GM23338 (cell line): ENCODE results near the gene KIF17. TPM values are rescaled to one million over a fixed set of nuclear protein-coding genes. Genes with fewer than 3 reads are reported as not detected.

Source experiments
- ATAC-seq: fragments of 200-7000 bp; cut with Tn5 transposase; 3 replicates; pipeline ENCODE4 v1.9.1; 2020
- DNase-seq: peaks from one replicate; pipeline ENCODE4 v3.0.0-alpha.2; 2015; ENCODE audit warnings: low spot score
- H2AFZ ChIP-seq: fragments of 200-600 bp; sonication (generic); 2 replicates; pipeline ENCODE4 v1.8.0; 2016; ENCODE audit warnings: antibody characterized with exemption, mild to moderate bottlenecking, moderate library complexity
- H3F3A ChIP-seq: fragments of 200-600 bp; sonication (generic); replicated peaks from 2 replicates; pipeline ENCODE4 v1.8.0; 2017; ENCODE audit warnings: antibody characterized with exemption, mixed run types, low read depth
- H3K27ac ChIP-seq: fragments of 200-600 bp; sonication (generic); 2 replicates; pipeline ENCODE4 v1.6.1; 2016; ENCODE audit warnings: low read depth
- H3K27me3 ChIP-seq: fragments of 200-600 bp; sonication (generic); 2 replicates; pipeline ENCODE4 v1.8.0; 2016; ENCODE audit warnings: mild to moderate bottlenecking, mixed run types, moderate library complexity; ENCODE audit not compliant: insufficient read depth
- H3K36me3 ChIP-seq: fragments of 200-600 bp; sonication (generic); 2 replicates; pipeline ENCODE4 v1.8.0; 2016; ENCODE audit warnings: mild to moderate bottlenecking; ENCODE audit not compliant: insufficient read depth
- H3K4me1 ChIP-seq: fragments of 200-600 bp; sonication (generic); 2 replicates; pipeline ENCODE4 v1.8.0; 2016; ENCODE audit warnings: mild to moderate bottlenecking, moderate library complexity; ENCODE audit not compliant: insufficient read depth
- H3K4me2 ChIP-seq: fragments of 200-600 bp; sonication (generic); 2 replicates; pipeline ENCODE4 v1.7.1; 2017; ENCODE audit warnings: mixed run types
- H3K4me3 ChIP-seq: fragments of 200-600 bp; sonication (generic); 2 replicates; pipeline ENCODE4 v1.6.1; 2016; ENCODE audit warnings: mixed run types
- H3K79me2 ChIP-seq: fragments of 200-600 bp; sonication (generic); replicated peaks from 2 replicates; pipeline ENCODE4 v1.8.0; 2017; ENCODE audit warnings: mild to moderate bottlenecking; ENCODE audit not compliant: insufficient read depth
- H3K9me2 ChIP-seq: fragments of 200-600 bp; sonication (generic); 2 replicates; pipeline ENCODE4 v1.8.0; 2017; ENCODE audit not compliant: insufficient read depth
- H4K20me1 ChIP-seq: fragments of 200-600 bp; sonication (generic); replicated peaks from 2 replicates; pipeline ENCODE4 v1.8.0; 2017; ENCODE audit warnings: mild to moderate bottlenecking; ENCODE audit not compliant: insufficient read depth
- H3K27ac Mint-ChIP-seq: 2 replicates; pipeline ENCODE4 v1.8.0; 2020; ENCODE audit warnings: inconsistent platforms, mild to moderate bottlenecking, moderate library complexity, mixed read lengths
- H3K27me3 Mint-ChIP-seq: 3 replicates; pipeline ENCODE4 v1.8.0; 2022; ENCODE audit warnings: low read depth, mild to moderate bottlenecking, moderate library complexity, mixed read lengths, inconsistent platforms; ENCODE audit not compliant: insufficient read depth, poor library complexity
- H3K36me3 Mint-ChIP-seq: 3 replicates; pipeline ENCODE4 v1.8.0; 2021; ENCODE audit warnings: low read depth, mild to moderate bottlenecking, inconsistent platforms, moderate library complexity, mixed read lengths
- H3K4me1 Mint-ChIP-seq: 3 replicates; pipeline ENCODE4 v1.8.0; 2020; ENCODE audit warnings: mild to moderate bottlenecking, inconsistent platforms, mixed read lengths
- H3K4me3 Mint-ChIP-seq: 3 replicates; pipeline ENCODE4 v1.8.0; 2021; ENCODE audit warnings: moderate library complexity, mild to moderate bottlenecking, inconsistent platforms, mixed read lengths
- H3K9me3 Mint-ChIP-seq: 3 replicates; pipeline ENCODE4 v1.8.0; 2020; ENCODE audit warnings: moderate library complexity, mild to moderate bottlenecking, inconsistent platforms, mixed read lengths
- CTCF ChIP-seq, 2 experiments: fragments of 200-600 bp in 1 of 2; sonication (generic) in 1 of 2; conservative IDR thresholded peaks; 2 replicates each; pipeline versions ENCODE4 v1.5.1 to v1.6.1; 2016 to 2017; ENCODE audit warnings: antibody characterized with exemption in 2 of 2, low read depth in 2 of 2, mild to moderate bottlenecking in 2 of 2, moderate library complexity in 1 of 2
- EZH2phosphoT487 ChIP-seq: fragments of 200-600 bp; sonication (generic); IDR thresholded peaks from one replicate; pipeline ENCODE4 v1.8.1; 2018; ENCODE audit warnings: antibody characterized with exemption; ENCODE audit not compliant: unreplicated experiment
- POLR2AphosphoS5 ChIP-seq: IDR thresholded peaks from 2 replicates; pipeline ENCODE4 v1.6.1; 2016; ENCODE audit warnings: antibody characterized with exemption, low read depth
- ZNF114 ChIP-seq: fragments of 250-450 bp; sonication (Bioruptor Pico); IDR thresholded peaks from 2 replicates; pipeline ENCODE4 v1.5.0; 2020; ENCODE audit warnings: mild to moderate bottlenecking, moderate library complexity
- ZNF462 ChIP-seq: fragments of 250-450 bp; sonication (Bioruptor Pico); IDR thresholded peaks from 2 replicates; pipeline ENCODE4 v1.5.0; 2020; ENCODE audit warnings: mild to moderate bottlenecking, moderate library complexity
- polyA plus RNA-seq: library from polyadenylated mRNA; unstranded; fragments of >200 nt; fragmentation: Nextera tagmentation; extraction: Ambion mirVana; gene quantifications from 2 replicates; pipeline ENCODE4 v1.2.1, GENCODE V29; 2016
- total RNA-seq: library from RNA; depleted of rRNA; stranded (reverse); fragments of >200 nt; shearing (Covaris generic); gene quantifications from 2 replicates; pipeline ENCODE4 v1.2.3, GENCODE V29; 2014

The KIF17 gene
- total and polyA plus RNA-seq, 2 experiments from 2014 or later: 5.9 to 18.6 TPM

DNA sequence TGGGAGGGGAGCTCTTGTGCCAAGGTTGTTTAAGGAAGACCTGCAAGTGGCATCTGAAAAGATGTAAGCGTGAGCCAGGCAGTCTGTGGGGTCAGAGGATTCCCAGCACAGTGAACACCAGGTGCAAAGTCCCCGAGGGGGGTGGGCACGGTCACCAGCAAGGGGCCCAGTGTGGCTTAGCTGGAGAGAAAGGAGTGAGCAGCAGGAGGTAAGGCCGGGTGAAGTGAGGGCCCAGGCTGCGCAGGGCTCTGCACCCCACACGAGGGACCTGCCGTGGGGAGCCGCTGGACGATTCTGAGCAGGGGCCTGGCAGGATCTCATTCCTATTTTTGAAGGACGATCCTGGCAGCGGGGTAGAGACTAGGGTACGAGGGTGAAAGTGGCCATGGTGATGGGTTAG is 60.8 kb downstream of the KIF17 start (continued):
- TF ChIP-seq ZNF462: no peak
- TF ChIP-seq EZH2phosphoT487: no peak
- no peak for TF ChIP-seq ZNF114 (CRISPR knock-in tag)

- peaks cover 10% of the 10 kb centered on the region; the same call in 1 of the 2 replicates for H3F3A ChIP-seq
- H3K4me1 ChIP-seq: no peaks in the 10 kb centered on the region
- peaks cover 14% of the 10 kb centered on the region; the same call in 1 of the 2 replicates for H4K20me1 ChIP-seq
- no peaks in the 10 kb centered on the region for H3K9me2 ChIP-seq
- TF ChIP-seq POLR2AphosphoS5 (no peak), CTCF (conservative IDR thresholded peaks at IDR 0.05; ENCODE audit: low read depth in 2 of 2) (peak; percentile 42 to 63)
- H3K79me2 ChIP-seq: peaks cover 31% of the 10 kb centered on the region
- Mint-ChIP-seq H3K4me1 (peaks cover under 1% of the 10 kb centered on the region), H3K27ac (no peak overlapping the region), H3K27me3 (peaks cover 5% of the 10 kb centered on the region), H3K9me3 (no peaks in the 10 kb centered on the region), H3K4me3 (no peak overlapping the region), H3K36me3 (peaks cover 87% of the 10 kb centered on the region)
- no peak overlapping the region for H3K27ac ChIP-seq
- DNase-seq: peak; percentile 70
- ATAC-seq: peak; percentile 82
- peaks cover 34% of the 10 kb centered on the region; the same call in 1 of the 2 replicates for H3K36me3 ChIP-seq
- H3K4me3 ChIP-seq: no peak overlapping the region
- H2AFZ ChIP-seq: no peak overlapping the region
- no peak overlapping the region for H3K4me2 ChIP-seq
- H3K27me3 ChIP-seq: no peaks in the 10 kb centered on the region
Measured at GRCh38 chr1:20654104-20654690, 63.6 kb downstream of the KIF17 start.
